Neural cell (in vitro differentiated cells): Measurements from ENCODE around the gene COLGALT1.
A peak's percentile ranks its signal among the peaks of the same experiment; 100 is the strongest.

Experiments
- EP300 ChIP-seq: fragments of 450-650 bp; conservative IDR thresholded peaks from 2 replicates; pipeline ENCODE4 v1.6.1; 2014; ENCODE audit warnings: antibody characterized with exemption, mild to moderate bottlenecking, moderate library complexity; ENCODE audit not compliant: poor library complexity, severe bottlenecking
- EZH2 ChIP-seq: fragments of 200-600, 300-800 bp; shearing (Covaris generic), sonication (generic); IDR thresholded peaks from 2 replicates; pipeline ENCODE4 v1.6.1; 2014; ENCODE audit warnings: antibody characterized with exemption, low read length, borderline replicate concordance, mild to moderate bottlenecking; ENCODE audit not compliant: insufficient read depth, poor library complexity, severe bottlenecking
- MXI1 ChIP-seq: fragments of 450-650 bp; conservative IDR thresholded peaks from 2 replicates; pipeline ENCODE4 v1.6.1; 2014; ENCODE audit warnings: antibody characterized with exemption, mild to moderate bottlenecking; ENCODE audit not compliant: poor library complexity, severe bottlenecking
- POLR2AphosphoS5 ChIP-seq: IDR thresholded peaks from 2 replicates; pipeline ENCODE4 v1.6.1; 2012
- REST ChIP-seq: IDR thresholded peaks from 2 replicates; pipeline ENCODE4 v1.6.1; 2012; ENCODE audit warnings: borderline replicate concordance
- SMC3 ChIP-seq: fragments of 450-650 bp; conservative IDR thresholded peaks from 2 replicates; pipeline ENCODE4 v1.6.1; 2014; ENCODE audit warnings: antibody characterized with exemption, mild to moderate bottlenecking, moderate library complexity; ENCODE audit not compliant: poor library complexity
- TF ChIP-seq, protein P1 (sequence below): fragments of 450-650 bp; IDR thresholded peaks from 2 replicates; pipeline ENCODE4 v1.5.1; 2014; ENCODE audit warnings: antibody characterized with exemption, mild to moderate bottlenecking, moderate library complexity; ENCODE audit not compliant: poor library complexity, severe bottlenecking

GRCh38 chr19:17555929-17556813 lies 722 bp downstream of the COLGALT1 start:
- TF ChIP-seq, protein P1, sequence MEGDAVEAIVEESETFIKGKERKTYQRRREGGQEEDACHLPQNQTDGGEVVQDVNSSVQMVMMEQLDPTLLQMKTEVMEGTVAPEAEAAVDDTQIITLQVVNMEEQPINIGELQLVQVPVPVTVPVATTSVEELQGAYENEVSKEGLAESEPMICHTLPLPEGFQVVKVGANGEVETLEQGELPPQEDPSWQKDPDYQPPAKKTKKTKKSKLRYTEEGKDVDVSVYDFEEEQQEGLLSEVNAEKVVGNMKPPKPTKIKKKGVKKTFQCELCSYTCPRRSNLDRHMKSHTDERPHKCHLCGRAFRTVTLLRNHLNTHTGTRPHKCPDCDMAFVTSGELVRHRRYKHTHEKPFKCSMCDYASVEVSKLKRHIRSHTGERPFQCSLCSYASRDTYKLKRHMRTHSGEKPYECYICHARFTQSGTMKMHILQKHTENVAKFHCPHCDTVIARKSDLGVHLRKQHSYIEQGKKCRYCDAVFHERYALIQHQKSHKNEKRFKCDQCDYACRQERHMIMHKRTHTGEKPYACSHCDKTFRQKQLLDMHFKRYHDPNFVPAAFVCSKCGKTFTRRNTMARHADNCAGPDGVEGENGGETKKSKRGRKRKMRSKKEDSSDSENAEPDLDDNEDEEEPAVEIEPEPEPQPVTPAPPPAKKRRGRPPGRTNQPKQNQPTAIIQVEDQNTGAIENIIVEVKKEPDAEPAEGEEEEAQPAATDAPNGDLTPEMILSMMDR: peak; percentile 13
- TF ChIP-seq POLR2AphosphoS5: no peak
- no peak for TF ChIP-seq REST
- TF ChIP-seq EZH2: no peak
- TF ChIP-seq EP300: no peak
- peak; percentile 81 for TF ChIP-seq MXI1
- TF ChIP-seq SMC3: no peak
